Natural killer cell (primary cell): ENCODE measurements around the gene BNC2. TPM values are rescaled to one million over a fixed set of nuclear protein-coding genes. Genes with fewer than 3 reads are reported as not detected.
"Not testable (repeated sequence)": the region's sequence is repeated elsewhere in the genome, so short reads cannot be mapped to it uniquely, and the experiment has no call there.

Source experiments
- ATAC-seq, 3 donors: fragments of 150-1000 bp in 2 of 3; fragments of 200-7000 bp in 1 of 3; cut with Tn5 transposase; 1 replicate in 1 of 3; 2 replicates in 2 of 3; pipeline ENCODE4 v1.10.0; 2021; ENCODE audit warnings: mild to moderate bottlenecking in 2 of 3, moderate library complexity in 2 of 3
- DNase-seq, 2 donors: peaks; one replicate each; pipeline versions ENCODE4 v3.0.0 to v3.0.0-alpha.2; 2013 to 2021; ENCODE audit warnings: mixed read lengths in 1 of 2
- H3K27ac ChIP-seq: one replicate; pipeline ENCODE4 v1.5.1; 2013; ENCODE audit warnings: mild to moderate bottlenecking, low read length
- H3K27me3 ChIP-seq: one replicate; pipeline ENCODE4 v1.6.1; 2013; ENCODE audit warnings: low read length; ENCODE audit not compliant: control insufficient read depth, insufficient read depth
- H3K36me3 ChIP-seq: one replicate; pipeline ENCODE4 v1.6.1; 2013; ENCODE audit warnings: low read length; ENCODE audit not compliant: control insufficient read depth, insufficient read depth
- H3K4me1 ChIP-seq: one replicate; pipeline ENCODE4 v1.6.1; 2013; ENCODE audit warnings: low read length; ENCODE audit not compliant: control insufficient read depth, insufficient read depth
- H3K4me3 ChIP-seq: one replicate; pipeline ENCODE4 v1.5.1; 2013; ENCODE audit warnings: low read length
- H3K9me3 ChIP-seq: one replicate; pipeline ENCODE4 v1.6.1; 2013; ENCODE audit warnings: low read length; ENCODE audit not compliant: control insufficient read depth, insufficient read depth
- H3K27ac Mint-ChIP-seq, 2 donors: one replicate each; pipeline ENCODE4 v1.8.0; 2022; ENCODE audit warnings: mild to moderate bottlenecking in 2 of 2, mixed read lengths in 2 of 2, moderate library complexity in 1 of 2
- H3K27me3 Mint-ChIP-seq, 2 donors: one replicate each; pipeline ENCODE4 v1.8.0; 2022; ENCODE audit warnings: low read depth in 2 of 2, mixed read lengths in 2 of 2
- H3K36me3 Mint-ChIP-seq: one replicate; pipeline ENCODE4 v1.8.0; 2022; ENCODE audit warnings: mixed read lengths
- H3K4me1 Mint-ChIP-seq, 2 donors: one replicate each; pipeline ENCODE4 v1.8.0; 2022; ENCODE audit warnings: mixed read lengths in 2 of 2
- H3K4me3 Mint-ChIP-seq: one replicate; pipeline ENCODE4 v1.8.0; 2022; ENCODE audit warnings: mild to moderate bottlenecking, moderate library complexity, mixed read lengths
- H3K9me3 Mint-ChIP-seq, 2 donors: one replicate each; pipeline ENCODE4 v1.8.0; 2022; ENCODE audit warnings: mixed read lengths in 2 of 2
- CTCF ChIP-seq: fragments of 200-600 bp; IDR thresholded peaks from one replicate; pipeline ENCODE4 v1.8.0; 2022; ENCODE audit warnings: antibody characterized with exemption
- WGBS: methylation state at CpG from one replicate; pipeline ENCODE4 v1.1.7; 2013; ENCODE audit warnings: missing lambda C conversion rate; ENCODE audit not compliant: insufficient coverage; 5-methylcytosine and 5-hydroxymethylcytosine counted together
- intact Hi-C: fragments of 100-400 bp; cut with micrococcal nuclease; formaldehyde crosslinking; loops from one replicate; pipeline ENCODE4 v1.14.2; 2022
- total RNA-seq, 4 donors: library from RNA; stranded (reverse); fragments of 120-200 nt in 1 of 4; gene quantifications; one replicate each; pipeline versions ENCODE4 v1.2.3 to v1.2.4, GENCODE V29; 2013 to 2022

BNC2 gene
- total RNA-seq, 3 donors from 2014 or later (not counting 1 experiment from before 2014, with no cell fraction given), result 36.9 to 84.2 (median 66.5) TPM

GRCh38 chr9:16445141-16445920, 425.1 kb downstream of the BNC2 start:
- Mint-ChIP-seq H3K36me3 (no peaks in the 10 kb centered on the region), H3K9me3 (no peaks in the 10 kb centered on the region), H3K4me3 (no peak overlapping the region), H3K27me3 (no peaks in the 10 kb centered on the region), H3K27ac (no peak overlapping the region), H3K4me1 (peaks cover 4 to 15% of the 10 kb centered on the region in 2 donors)
- no peak overlapping the region for H3K4me3 ChIP-seq
- no peaks in the 10 kb centered on the region for H3K27me3 ChIP-seq
- ATAC-seq, result no peak
- H3K9me3 ChIP-seq, result no peaks in the 10 kb centered on the region
- intact Hi-C loops, result loop anchor here (10.0 kb wide), 1 partner anchor 61 kb away; no protein-coding TSS in a partner anchor
- DNase-seq, result no peak
- H3K27ac ChIP-seq, result no peak overlapping the region
- no peaks in the 10 kb centered on the region for H3K36me3 ChIP-seq
- WGBS, result 86% methylated on average over 4 of the region's 7 CpGs
- H3K4me1 ChIP-seq, result no peaks in the 10 kb centered on the region
- no peak for TF ChIP-seq CTCF

GRCh38 chr9:16442622-16443021, 427.8 kb downstream of the BNC2 start:
- intact Hi-C loops, result loop anchor here (10.0 kb wide), 1 partner anchor 58 kb away; no protein-coding TSS in a partner anchor
- no peak overlapping the region for H3K27ac ChIP-seq

GRCh38 chr9:16441791-16442190, 428.7 kb downstream of the BNC2 start:
- Histone ChIP-seq H3K36me3 (no peaks in the 10 kb centered on the region), H3K4me1 (no peaks in the 10 kb centered on the region), H3K27me3 (no peaks in the 10 kb centered on the region), H3K9me3 (no peaks in the 10 kb centered on the region), H3K4me3 (no peak overlapping the region), H3K27ac (no peak overlapping the region)
- TF ChIP-seq CTCF, result no peak
- no peak for ATAC-seq
- peaks cover 9 to 12% of the 10 kb centered on the region in 2 donors for H3K4me1 Mint-ChIP-seq
- intact Hi-C loops, result loop anchor here (10.0 kb wide), 1 partner anchor 57 kb away; no protein-coding TSS in a partner anchor
- no peak overlapping the region for H3K27ac Mint-ChIP-seq
- 85% methylated on average over 3 of the region's 4 CpGs for WGBS
- no peaks in the 10 kb centered on the region for H3K9me3 Mint-ChIP-seq
- no peak for DNase-seq
- H3K4me3 Mint-ChIP-seq, result no peak overlapping the region
- no peaks in the 10 kb centered on the region for H3K27me3 Mint-ChIP-seq
- H3K36me3 Mint-ChIP-seq, result peaks cover 6% of the 10 kb centered on the region

More at GRCh38 chr9:16442622-16443021, 427.8 kb downstream of the BNC2 start:
- no peak overlapping the region for H3K4me3 ChIP-seq
- Mint-ChIP-seq H3K4me1 (peaks cover 9 to 12% of the 10 kb centered on the region in 2 donors), H3K36me3 (no peaks in the 10 kb centered on the region), H3K27ac (no peak overlapping the region), H3K27me3 (no peaks in the 10 kb centered on the region), H3K9me3 (no peaks in the 10 kb centered on the region), H3K4me3 (no peak overlapping the region)
- no peak for DNase-seq
- no peak for TF ChIP-seq CTCF
- ATAC-seq, result no peak
- no peaks in the 10 kb centered on the region for H3K9me3 ChIP-seq
- WGBS, result 90% methylated on average over 8 of the region's 8 CpGs
- H3K27me3 ChIP-seq, result no peaks in the 10 kb centered on the region
- no peaks in the 10 kb centered on the region for H3K36me3 ChIP-seq
- H3K4me1 ChIP-seq, result no peaks in the 10 kb centered on the region

GRCh38 chr9:16438831-16439230, 431.6 kb downstream of the BNC2 start:
- H3K27ac ChIP-seq, DNase-seq, H3K9me3 Mint-ChIP-seq, H3K9me3 ChIP-seq, H3K36me3 ChIP-seq, H3K4me1 ChIP-seq, H3K27ac Mint-ChIP-seq, H3K4me3 ChIP-seq, H3K4me3 Mint-ChIP-seq, H3K27me3 ChIP-seq, intact Hi-C loops, H3K27me3 Mint-ChIP-seq, ATAC-seq: not testable (repeated sequence)
- Mint-ChIP-seq H3K4me1 (peaks cover 9 to 12% of the 10 kb centered on the region in 2 donors), H3K36me3 (peaks cover 16% of the 10 kb centered on the region)
- WGBS, result 88% methylated on average over 6 of the region's 6 CpGs
